ENCODE results near the gene PGGT1B.

DNA sequence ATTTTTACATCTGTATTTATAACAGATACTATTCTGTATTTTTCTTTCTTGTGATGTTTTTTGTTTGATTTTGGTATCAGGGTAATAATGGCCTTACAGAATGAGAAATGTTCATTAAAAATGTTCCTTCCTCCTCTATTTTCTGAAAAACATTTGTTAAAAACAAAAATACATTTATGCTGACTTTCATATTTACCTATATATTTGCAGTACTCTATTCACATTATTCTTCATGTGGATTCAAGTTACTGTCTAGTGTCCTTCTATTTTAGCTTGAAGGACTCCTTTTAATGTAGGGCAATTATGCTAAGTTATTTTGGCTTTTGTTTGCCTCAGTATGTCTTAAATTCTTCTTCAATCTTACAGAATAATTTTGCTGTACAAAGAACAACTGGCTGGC is 28.7 kb upstream of the PGGT1B start:
- TF ChIP-seq POLR2A (IDR thresholded peaks at IDR 0.05), result no peak
- TF ChIP-seq, protein P1, sequence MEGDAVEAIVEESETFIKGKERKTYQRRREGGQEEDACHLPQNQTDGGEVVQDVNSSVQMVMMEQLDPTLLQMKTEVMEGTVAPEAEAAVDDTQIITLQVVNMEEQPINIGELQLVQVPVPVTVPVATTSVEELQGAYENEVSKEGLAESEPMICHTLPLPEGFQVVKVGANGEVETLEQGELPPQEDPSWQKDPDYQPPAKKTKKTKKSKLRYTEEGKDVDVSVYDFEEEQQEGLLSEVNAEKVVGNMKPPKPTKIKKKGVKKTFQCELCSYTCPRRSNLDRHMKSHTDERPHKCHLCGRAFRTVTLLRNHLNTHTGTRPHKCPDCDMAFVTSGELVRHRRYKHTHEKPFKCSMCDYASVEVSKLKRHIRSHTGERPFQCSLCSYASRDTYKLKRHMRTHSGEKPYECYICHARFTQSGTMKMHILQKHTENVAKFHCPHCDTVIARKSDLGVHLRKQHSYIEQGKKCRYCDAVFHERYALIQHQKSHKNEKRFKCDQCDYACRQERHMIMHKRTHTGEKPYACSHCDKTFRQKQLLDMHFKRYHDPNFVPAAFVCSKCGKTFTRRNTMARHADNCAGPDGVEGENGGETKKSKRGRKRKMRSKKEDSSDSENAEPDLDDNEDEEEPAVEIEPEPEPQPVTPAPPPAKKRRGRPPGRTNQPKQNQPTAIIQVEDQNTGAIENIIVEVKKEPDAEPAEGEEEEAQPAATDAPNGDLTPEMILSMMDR (IDR thresholded peaks at IDR 0.05), result no peak
